Measurements from ENCODE around the gene PLEKHA7. TPM values are rescaled to one million over a fixed set of nuclear protein-coding genes. Genes with fewer than 3 reads are reported as not detected.

Gene PLEKHA7
- total RNA-seq, 6 donors from 2014 or later = 27.5 to 87.0 (median 48.6) TPM

DNA sequence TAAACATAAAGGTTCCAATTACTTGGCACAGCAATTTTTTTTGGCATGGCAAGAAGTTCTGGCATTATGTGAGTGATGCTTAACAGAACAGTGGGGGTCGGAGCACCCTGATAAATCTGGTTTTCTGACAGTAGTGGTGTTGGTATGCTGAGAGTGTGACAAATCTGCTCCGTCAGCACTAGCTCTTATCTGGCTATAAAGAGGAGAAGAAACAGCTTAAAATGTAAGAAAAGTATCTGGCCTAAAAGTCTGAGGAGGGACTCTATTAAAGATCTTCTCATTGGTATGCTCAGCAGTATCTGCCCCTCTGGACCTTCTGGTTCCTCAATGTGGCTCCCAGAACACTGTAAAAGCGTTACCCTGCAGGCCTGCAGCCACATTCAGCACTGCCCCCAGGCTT, 137.4 kb downstream of the PLEKHA7 start:
- peaks cover 0 to 25% (median 19%) of the 10 kb centered on the region in 4 donors for H3K4me1 ChIP-seq
- H3K9me3 ChIP-seq = no peaks in the 10 kb centered on the region
- no peaks in the 10 kb centered on the region for H3K27me3 ChIP-seq
- H3K27ac ChIP-seq = no peak overlapping the region
- ATAC-seq (ENCODE audit: low FRiP score in 2 of 2) (no peak), DNase-seq (no peak)
- H3K4me3 ChIP-seq = no peak overlapping the region
- TF ChIP-seq EP300 (IDR thresholded peaks at IDR 0.05) (no peak), POLR2AphosphoS5 (IDR thresholded peaks at IDR 0.05) (no peak), POLR2A (IDR thresholded peaks at IDR 0.05) (no peak)
- TF ChIP-seq, protein P1, sequence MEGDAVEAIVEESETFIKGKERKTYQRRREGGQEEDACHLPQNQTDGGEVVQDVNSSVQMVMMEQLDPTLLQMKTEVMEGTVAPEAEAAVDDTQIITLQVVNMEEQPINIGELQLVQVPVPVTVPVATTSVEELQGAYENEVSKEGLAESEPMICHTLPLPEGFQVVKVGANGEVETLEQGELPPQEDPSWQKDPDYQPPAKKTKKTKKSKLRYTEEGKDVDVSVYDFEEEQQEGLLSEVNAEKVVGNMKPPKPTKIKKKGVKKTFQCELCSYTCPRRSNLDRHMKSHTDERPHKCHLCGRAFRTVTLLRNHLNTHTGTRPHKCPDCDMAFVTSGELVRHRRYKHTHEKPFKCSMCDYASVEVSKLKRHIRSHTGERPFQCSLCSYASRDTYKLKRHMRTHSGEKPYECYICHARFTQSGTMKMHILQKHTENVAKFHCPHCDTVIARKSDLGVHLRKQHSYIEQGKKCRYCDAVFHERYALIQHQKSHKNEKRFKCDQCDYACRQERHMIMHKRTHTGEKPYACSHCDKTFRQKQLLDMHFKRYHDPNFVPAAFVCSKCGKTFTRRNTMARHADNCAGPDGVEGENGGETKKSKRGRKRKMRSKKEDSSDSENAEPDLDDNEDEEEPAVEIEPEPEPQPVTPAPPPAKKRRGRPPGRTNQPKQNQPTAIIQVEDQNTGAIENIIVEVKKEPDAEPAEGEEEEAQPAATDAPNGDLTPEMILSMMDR (IDR thresholded peaks at IDR 0.05) = no peak
- WGBS, 2 donors = 75 to 83% methylated on average over 3 of the region's 3 CpGs
- H3K36me3 ChIP-seq = no peaks in the 10 kb centered on the region

GRCh38 chr11:16876053-16876752, 138.0 kb downstream of the PLEKHA7 start:
- Histone ChIP-seq H3K27ac (no peak overlapping the region), H3K4me3 (no peak overlapping the region), H3K36me3 (no peaks in the 10 kb centered on the region), H3K27me3 (no peaks in the 10 kb centered on the region), H3K9me3 (no peaks in the 10 kb centered on the region), H3K4me1 (peaks cover 0 to 19% (median 15%) of the 10 kb centered on the region in 4 donors)
- 83 to 94% methylated on average over 5 of the region's 5 CpGs for WGBS, 2 donors
- TF ChIP-seq, protein P1 (IDR thresholded peaks at IDR 0.05) = no peak
- no peak for TF ChIP-seq POLR2A (IDR thresholded peaks at IDR 0.05)
- no peak for TF ChIP-seq EP300 (IDR thresholded peaks at IDR 0.05)
- no peak for TF ChIP-seq POLR2AphosphoS5 (IDR thresholded peaks at IDR 0.05)
- ATAC-seq (ENCODE audit: low FRiP score in 2 of 2) (no peak), DNase-seq (no peak)

DNA sequence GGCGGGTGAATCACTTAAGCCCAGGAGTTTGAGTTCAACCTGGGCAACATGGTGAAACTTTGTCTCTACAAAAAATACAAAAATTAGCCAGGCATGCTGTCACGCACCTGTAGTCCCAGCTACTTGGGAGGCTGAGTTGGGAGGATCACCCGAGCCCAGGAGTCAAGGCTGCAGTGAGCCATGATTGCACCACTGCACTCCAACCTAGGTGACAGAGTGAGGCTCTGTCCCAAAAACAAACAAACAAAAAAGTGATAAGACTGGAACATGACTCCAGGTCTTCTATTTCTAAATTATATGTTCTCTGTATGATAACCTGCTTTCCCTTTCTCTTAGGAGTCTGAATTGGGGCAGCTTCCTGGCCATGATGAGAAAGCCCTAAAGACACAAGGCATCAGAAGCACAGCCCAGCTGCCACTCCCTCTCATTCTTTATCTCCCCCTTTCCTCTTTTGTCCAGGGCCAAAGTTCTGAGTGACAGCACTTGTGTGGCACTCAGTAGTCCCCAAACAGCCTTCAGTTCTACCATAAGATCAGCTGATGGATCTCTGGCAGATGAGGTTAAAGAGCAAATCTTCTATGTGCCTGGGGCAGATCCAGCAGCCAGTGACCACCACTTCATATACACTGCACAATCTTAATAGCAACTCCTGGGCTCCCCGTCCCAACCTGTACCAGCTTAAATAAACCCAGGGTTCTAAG, 139.8 kb downstream of the PLEKHA7 start:
- no peaks in the 10 kb centered on the region for H3K27me3 ChIP-seq
- no peaks in the 10 kb centered on the region for H3K36me3 ChIP-seq
- no peak for DNase-seq
- H3K4me1 ChIP-seq = peaks cover 0 to 6% (median 4%) of the 10 kb centered on the region in 4 donors
- WGBS, 2 donors = 90 to 93% methylated on average over 4 of the region's 4 CpGs
- no peaks in the 10 kb centered on the region for H3K9me3 ChIP-seq
- no peak for ATAC-seq (ENCODE audit: low FRiP score in 2 of 2)
- TF ChIP-seq, protein P1 (IDR thresholded peaks at IDR 0.05) = no peak
- TF ChIP-seq POLR2AphosphoS5 (IDR thresholded peaks at IDR 0.05) (no peak), EP300 (IDR thresholded peaks at IDR 0.05) (no peak), POLR2A (IDR thresholded peaks at IDR 0.05) (no peak)
- H3K4me3 ChIP-seq = no peak overlapping the region
- no peak overlapping the region for H3K27ac ChIP-seq

GRCh38 chr11:16873289-16873688, 140.9 kb downstream of the PLEKHA7 start:
- no peak overlapping the region for H3K4me3 ChIP-seq
- no peaks in the 10 kb centered on the region for H3K9me3 ChIP-seq
- no peaks in the 10 kb centered on the region for H3K4me1 ChIP-seq
- ATAC-seq (ENCODE audit: low FRiP score in 2 of 2) (peak in 1 of 2 donors; percentile 26), DNase-seq (no peak)
- no peaks in the 10 kb centered on the region for H3K27me3 ChIP-seq
- TF ChIP-seq, protein P1 (IDR thresholded peaks at IDR 0.05) = no peak
- TF ChIP-seq POLR2A (IDR thresholded peaks at IDR 0.05) (no peak), POLR2AphosphoS5 (IDR thresholded peaks at IDR 0.05) (no peak), EP300 (IDR thresholded peaks at IDR 0.05) (no peak)
- H3K36me3 ChIP-seq = no peaks in the 10 kb centered on the region
- WGBS, 2 donors = 28 to 38% methylated on average over 2 of the region's 2 CpGs
- no peak overlapping the region for H3K27ac ChIP-seq

Measured in upper lobe of left lung (tissue), 6 donors.